Chondrocyte (in vitro differentiated cells): ENCODE data around the gene DNAJB12. TPM values are rescaled to one million over a fixed set of nuclear protein-coding genes. Genes with fewer than 3 reads are reported as not detected.

Experiments
- DNase-seq: peaks from one replicate; pipeline ENCODE4 v3.0.0; 2021; ENCODE audit warnings: mixed read lengths, low spot score
- H3K27ac Mint-ChIP-seq: one replicate; pipeline ENCODE4 v1.8.0; 2021; ENCODE audit warnings: mild to moderate bottlenecking, moderate library complexity, mixed read lengths; ENCODE audit not compliant: unreplicated experiment
- H3K27me3 Mint-ChIP-seq: 2 replicates; pipeline ENCODE4 v1.8.0; 2021; ENCODE audit warnings: low read depth, mixed read lengths
- H3K36me3 Mint-ChIP-seq: 2 replicates; pipeline ENCODE4 v1.8.0; 2021; ENCODE audit warnings: low read depth, mixed read lengths
- H3K4me1 Mint-ChIP-seq: 2 replicates; pipeline ENCODE4 v1.8.0; 2021; ENCODE audit warnings: low read depth, mild to moderate bottlenecking, mixed read lengths
- H3K4me3 Mint-ChIP-seq: one replicate; pipeline ENCODE4 v1.8.0; 2021; ENCODE audit warnings: mild to moderate bottlenecking, moderate library complexity, mixed read lengths; ENCODE audit not compliant: unreplicated experiment
- H3K9me3 Mint-ChIP-seq: 2 replicates; pipeline ENCODE4 v1.8.0; 2021; ENCODE audit warnings: low read depth, mixed read lengths
- CTCF ChIP-seq: fragments of 200-600 bp; sonication (generic); IDR thresholded peaks from 2 replicates; pipeline ENCODE4 v1.5.0; 2021; ENCODE audit warnings: antibody characterized with exemption, mild to moderate bottlenecking, moderate library complexity
- total RNA-seq: library from RNA; stranded (reverse); gene quantifications from 3 replicates; pipeline ENCODE4 v1.2.1, GENCODE V29; 2021

DNAJB12 gene
- total RNA-seq, 1 donor from 2014 or later = 28.7 TPM

- no peak for DNase-seq
- TF ChIP-seq CTCF = no peak
- peaks cover 8% of the 10 kb centered on the region for H3K4me1 Mint-ChIP-seq
- no peaks in the 10 kb centered on the region for H3K9me3 Mint-ChIP-seq
- no peak overlapping the region for H3K4me3 Mint-ChIP-seq
- no peak overlapping the region for H3K27ac Mint-ChIP-seq
- H3K27me3 Mint-ChIP-seq = no peaks in the 10 kb centered on the region
- H3K36me3 Mint-ChIP-seq = no peaks in the 10 kb centered on the region
Measured at GRCh38 chr10:72291019-72291532, 63.6 kb downstream of the DNAJB12 start.

GRCh38 chr10:72285972-72286521, 68.7 kb downstream of the DNAJB12 start:
- no peak overlapping the region for H3K4me3 Mint-ChIP-seq
- H3K36me3 Mint-ChIP-seq = no peaks in the 10 kb centered on the region
- peaks cover 9% of the 10 kb centered on the region for H3K4me1 Mint-ChIP-seq
- H3K9me3 Mint-ChIP-seq = no peaks in the 10 kb centered on the region
- TF ChIP-seq CTCF = no peak
- DNase-seq = no peak
- no peak overlapping the region for H3K27ac Mint-ChIP-seq
- H3K27me3 Mint-ChIP-seq = no peaks in the 10 kb centered on the region

GRCh38 chr10:72283131-72283530, 71.6 kb downstream of the DNAJB12 start:
- H3K4me1 Mint-ChIP-seq = peaks cover 20% of the 10 kb centered on the region
- no peak for DNase-seq
- no peak for TF ChIP-seq CTCF
- no peak overlapping the region for H3K27ac Mint-ChIP-seq
- H3K4me3 Mint-ChIP-seq = no peak overlapping the region
- H3K36me3 Mint-ChIP-seq = no peaks in the 10 kb centered on the region
- H3K27me3 Mint-ChIP-seq = no peaks in the 10 kb centered on the region
- H3K9me3 Mint-ChIP-seq = no peaks in the 10 kb centered on the region

Other genes starting within 250 kb of the DNAJB12 start
- 48.5 to 54.4 TPM (median 52.9 TPM) in 3 replicates for gene ANAPC16, start 138.9 kb downstream of the DNAJB12 start, total RNA-seq
- 31.6 to 36.8 TPM (median 35.4 TPM) in 3 replicates for gene ASCC1, start 138.6 kb downstream of the DNAJB12 start, total RNA-seq
- gene DDIT4, start 81.0 kb downstream of the DNAJB12 start, total RNA-seq = 68.5 to 241 TPM (median 227 TPM) in 3 replicates